ENCODE results near the gene USHBP1.
A peak's percentile ranks its signal among the peaks of the same experiment; 100 is the strongest.

Gene USHBP1

DNA sequence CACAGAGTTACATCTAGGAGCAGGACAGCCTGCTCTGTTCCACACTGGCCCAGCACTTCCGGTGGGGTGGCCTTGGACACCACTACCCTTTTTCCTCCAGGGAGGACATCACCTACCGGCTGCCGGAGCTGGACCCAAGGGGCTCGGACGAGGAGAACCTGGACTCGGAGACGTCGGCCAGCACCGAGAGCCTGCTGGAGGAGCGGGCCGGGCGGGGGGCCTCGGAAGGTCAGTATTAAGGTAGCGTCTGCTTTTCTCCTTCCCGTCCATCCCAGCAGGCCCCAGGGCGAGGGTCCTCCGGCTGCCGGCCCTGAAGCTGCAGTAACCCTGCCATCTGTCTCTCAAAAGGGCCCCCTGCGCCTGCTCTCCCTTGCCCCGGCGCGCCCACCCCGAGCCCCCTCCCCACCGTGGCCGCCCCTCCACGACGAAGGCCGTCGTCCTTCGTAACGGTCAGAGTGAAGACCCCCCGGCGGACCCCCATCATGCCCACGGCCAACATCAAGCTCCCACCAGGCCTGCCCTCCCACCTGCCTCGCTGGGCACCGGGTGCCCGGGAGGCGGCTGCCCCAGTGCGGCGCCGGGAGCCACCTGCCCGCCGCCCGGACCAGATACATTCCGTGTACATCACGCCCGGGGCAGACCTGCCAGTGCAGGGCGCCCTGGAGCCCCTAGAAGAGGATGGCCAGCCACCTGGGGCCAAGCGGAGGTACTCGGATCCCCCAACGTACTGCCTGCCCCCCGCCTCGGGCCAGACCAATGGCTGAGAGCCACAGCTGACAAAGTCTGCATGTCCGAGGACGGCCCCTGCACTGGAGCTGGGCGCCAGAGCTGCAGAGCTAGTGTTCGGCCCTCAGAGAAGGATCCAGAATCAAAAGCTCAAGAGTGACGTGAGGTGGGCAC lies 52.7 kb downstream of the USHBP1 start:
- no peak for DNase-seq (ENCODE audit: low spot score)

GRCh38 chr19:17210296-17210695 lies 54.2 kb downstream of the USHBP1 start:
- DNase-seq (ENCODE audit: low spot score), result no peak

- DNase-seq (ENCODE audit: low spot score), result peak; percentile 77
Observed at GRCh38 chr19:17209126-17210036, 55.2 kb downstream of the USHBP1 start.

GRCh38 chr19:17206736-17207581 lies 57.6 kb downstream of the USHBP1 start:
- no peak for DNase-seq (ENCODE audit: low spot score)

GRCh38 chr19:17205237-17206140 lies 59.1 kb downstream of the USHBP1 start:
- DNase-seq (ENCODE audit: low spot score), result peak; percentile 27

DNA sequence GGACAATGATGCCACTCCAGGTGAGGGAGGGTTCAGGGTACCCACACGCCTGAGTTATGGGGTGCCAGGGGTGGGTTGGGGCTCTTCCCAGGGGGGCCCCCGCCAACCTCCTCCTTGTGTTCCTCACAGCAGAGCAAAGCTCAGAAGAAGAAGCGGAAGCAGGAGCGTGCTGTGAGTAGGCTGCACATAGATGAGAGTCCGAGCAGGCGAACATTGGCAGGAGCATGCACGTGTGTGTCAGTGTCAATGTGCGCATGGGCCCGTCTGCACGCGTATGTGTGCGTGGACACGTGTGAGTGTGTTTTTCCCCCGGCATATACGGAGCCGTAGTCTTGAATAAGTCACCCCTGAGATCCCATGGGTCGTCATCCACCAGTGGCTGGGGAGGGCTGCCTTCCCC lies 61.8 kb downstream of the USHBP1 start:
- no peak for DNase-seq (ENCODE audit: low spot score)

DNA sequence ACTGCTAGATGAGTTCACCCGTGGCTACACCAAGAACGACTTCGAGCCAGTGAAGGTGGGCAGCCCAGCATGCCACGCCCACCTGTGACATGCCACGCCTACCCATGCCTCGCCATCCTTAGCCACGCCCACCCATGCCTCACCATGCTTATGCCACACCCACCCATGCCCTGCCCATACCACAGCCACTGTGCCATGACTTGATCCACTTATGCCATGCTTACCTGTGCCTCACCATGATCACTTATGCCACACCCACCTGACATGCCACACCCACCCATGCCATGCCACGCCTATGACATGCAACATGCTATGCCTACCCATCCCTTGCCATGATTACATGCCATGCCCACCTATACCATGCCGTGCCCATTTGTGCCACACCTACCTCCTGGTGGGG lies 62.3 kb downstream of the USHBP1 start:
- peak; percentile 49 for DNase-seq (ENCODE audit: low spot score)

GRCh38 chr19:17200408-17201079 lies 64.0 kb downstream of the USHBP1 start:
- DNase-seq (ENCODE audit: low spot score), result no peak
